ENCODE data around the gene SHC1.

GRCh38 chr1:154982341-154982740 is 11.8 kb upstream of the SHC1 start:
- TF ChIP-seq, protein P1, sequence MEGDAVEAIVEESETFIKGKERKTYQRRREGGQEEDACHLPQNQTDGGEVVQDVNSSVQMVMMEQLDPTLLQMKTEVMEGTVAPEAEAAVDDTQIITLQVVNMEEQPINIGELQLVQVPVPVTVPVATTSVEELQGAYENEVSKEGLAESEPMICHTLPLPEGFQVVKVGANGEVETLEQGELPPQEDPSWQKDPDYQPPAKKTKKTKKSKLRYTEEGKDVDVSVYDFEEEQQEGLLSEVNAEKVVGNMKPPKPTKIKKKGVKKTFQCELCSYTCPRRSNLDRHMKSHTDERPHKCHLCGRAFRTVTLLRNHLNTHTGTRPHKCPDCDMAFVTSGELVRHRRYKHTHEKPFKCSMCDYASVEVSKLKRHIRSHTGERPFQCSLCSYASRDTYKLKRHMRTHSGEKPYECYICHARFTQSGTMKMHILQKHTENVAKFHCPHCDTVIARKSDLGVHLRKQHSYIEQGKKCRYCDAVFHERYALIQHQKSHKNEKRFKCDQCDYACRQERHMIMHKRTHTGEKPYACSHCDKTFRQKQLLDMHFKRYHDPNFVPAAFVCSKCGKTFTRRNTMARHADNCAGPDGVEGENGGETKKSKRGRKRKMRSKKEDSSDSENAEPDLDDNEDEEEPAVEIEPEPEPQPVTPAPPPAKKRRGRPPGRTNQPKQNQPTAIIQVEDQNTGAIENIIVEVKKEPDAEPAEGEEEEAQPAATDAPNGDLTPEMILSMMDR (conservative IDR thresholded peaks at IDR 0.05 in 1 of 2, IDR thresholded peaks at IDR 0.05 in 1 of 2; ENCODE audit: extremely low read depth in 1 of 2, insufficient read depth in 1 of 2, low read depth in 1 of 2, low read length in 2 of 2), result no peak
- TF ChIP-seq EZH2 (IDR thresholded peaks at IDR 0.05; ENCODE audit: borderline replicate concordance, low read length), result no peak

All from mammary epithelial cell (primary cell).